SHP77 treated with DMSO at 0.1 percent for 48 hours (cell line): ENCODE data around the gene BTG1.
"Not testable (repeated sequence)": the region's sequence is repeated elsewhere in the genome, so short reads cannot be mapped to it uniquely, and the experiment has no call there.

Experiments
- DNase-seq: peaks from one replicate; lab custom pipeline; 2025; lab: John Stamatoyannopoulos, UW

The BTG1 gene

GRCh38 chr12:92149563-92149962, 3.9 kb upstream of the BTG1 start:
- no peak for DNase-seq

- DNase-seq, result no peak
These were observed 1.8 kb upstream of the BTG1 start for GRCh38 chr12:92147491-92147890.

- DNase-seq, result no peak
These were observed 1.0 kb upstream of the BTG1 start for GRCh38 chr12:92146497-92147224.

- DNase-seq, result no peak
These were observed 240 bp downstream of the BTG1 start for GRCh38 chr12:92145481-92145730.

- DNase-seq, result no peak
These were observed 790 bp downstream of the BTG1 start for GRCh38 chr12:92144631-92145480.

GRCh38 chr12:92143686-92144630, 1.7 kb downstream of the BTG1 start:
- peak; percentile 72 for DNase-seq

- DNase-seq, result no peak
These were observed 2.4 kb downstream of the BTG1 start for GRCh38 chr12:92143258-92143657.

- no peak for DNase-seq
These were observed 3.3 kb downstream of the BTG1 start for GRCh38 chr12:92142251-92142926.

- DNase-seq, result no peak
These were observed 4.0 kb downstream of the BTG1 start for GRCh38 chr12:92141591-92142121.

GRCh38 chr12:92140896-92141536, 4.6 kb downstream of the BTG1 start:
- no peak for DNase-seq

GRCh38 chr12:92140156-92140555, 5.5 kb downstream of the BTG1 start:
- DNase-seq, result no peak

- DNase-seq, result no peak
These were observed 6.0 kb downstream of the BTG1 start for GRCh38 chr12:92139634-92140150.

- no peak for DNase-seq
These were observed 7.0 kb downstream of the BTG1 start for GRCh38 chr12:92138626-92139025.

GRCh38 chr12:92138144-92138543, 7.5 kb downstream of the BTG1 start:
- DNase-seq, result no peak

- no peak for DNase-seq
These were observed 8.5 kb downstream of the BTG1 start for GRCh38 chr12:92136965-92137721.

- DNase-seq, result no peak
These were observed 9.5 kb downstream of the BTG1 start for GRCh38 chr12:92136026-92136730.

- DNase-seq, result not testable (repeated sequence)
These were observed 10.1 kb downstream of the BTG1 start for GRCh38 chr12:92135541-92135940.

GRCh38 chr12:92134638-92135274, 10.9 kb downstream of the BTG1 start:
- DNase-seq, result no peak
